ENCODE results near the gene SLC9A3. TPM values are rescaled to one million over a fixed set of nuclear protein-coding genes. Genes with fewer than 3 reads are reported as not detected.

The SLC9A3 gene
- 0.43 and 0.55 TPM in 2 replicates for total RNA-seq

GRCh38 chr5:524234-524972 is at the start of gene SLC9A3:
SLC9A3 (minus strand) TSS chr5:524449.

GRCh38 chr5:442335-443238 is 81.7 kb downstream of the SLC9A3 start, which contains the start of gene EXOC3:
EXOC3 (plus strand) TSS chr5:443176; CDS start chr5:446206, 3,030 bp downstream.

Other genes with a start within 250 kb of the SLC9A3 start
- 21.9 and 27.0 TPM in 2 replicates for gene AHRR, start 202.7 kb downstream of the SLC9A3 start, total RNA-seq
- gene EXOC3, start 81.3 kb downstream of the SLC9A3 start, total RNA-seq, result 41.7 and 59.0 TPM in 2 replicates
- gene CEP72, start 87.9 kb upstream of the SLC9A3 start, total RNA-seq, result 1.1 and 2.0 TPM in 2 replicates
- gene TPPP, start 168.9 kb upstream of the SLC9A3 start, total RNA-seq, result 0.09 and 0.14 TPM in 2 replicates

All from smooth muscle cell of bladder (primary cell).